Testis (tissue), 2 donors: Measurements from ENCODE around the gene CEP104.

Experiments
- POLR2A ChIP-seq: fragments of 450-650 bp; IDR thresholded peaks from one replicate; pipeline ENCODE4 v1.6.1; 2017; ENCODE audit warnings: antibody characterized with exemption, mild to moderate bottlenecking, moderate library complexity
- TF ChIP-seq, protein P1 (sequence below), 3 experiments: fragments of 450-650 bp in 2 of 3; fragments of 200-600 bp in 1 of 3; sonication (generic) in 1 of 3; IDR thresholded peaks; one replicate each; pipeline ENCODE4 v1.5.1; 2016 to 2019; ENCODE audit warnings: antibody characterized with exemption in 3 of 3, mild to moderate bottlenecking in 2 of 3, moderate library complexity in 1 of 3

GRCh38 chr1:3902111-3902511 is 45.1 kb upstream of the CEP104 start:
- TF ChIP-seq, protein P1, sequence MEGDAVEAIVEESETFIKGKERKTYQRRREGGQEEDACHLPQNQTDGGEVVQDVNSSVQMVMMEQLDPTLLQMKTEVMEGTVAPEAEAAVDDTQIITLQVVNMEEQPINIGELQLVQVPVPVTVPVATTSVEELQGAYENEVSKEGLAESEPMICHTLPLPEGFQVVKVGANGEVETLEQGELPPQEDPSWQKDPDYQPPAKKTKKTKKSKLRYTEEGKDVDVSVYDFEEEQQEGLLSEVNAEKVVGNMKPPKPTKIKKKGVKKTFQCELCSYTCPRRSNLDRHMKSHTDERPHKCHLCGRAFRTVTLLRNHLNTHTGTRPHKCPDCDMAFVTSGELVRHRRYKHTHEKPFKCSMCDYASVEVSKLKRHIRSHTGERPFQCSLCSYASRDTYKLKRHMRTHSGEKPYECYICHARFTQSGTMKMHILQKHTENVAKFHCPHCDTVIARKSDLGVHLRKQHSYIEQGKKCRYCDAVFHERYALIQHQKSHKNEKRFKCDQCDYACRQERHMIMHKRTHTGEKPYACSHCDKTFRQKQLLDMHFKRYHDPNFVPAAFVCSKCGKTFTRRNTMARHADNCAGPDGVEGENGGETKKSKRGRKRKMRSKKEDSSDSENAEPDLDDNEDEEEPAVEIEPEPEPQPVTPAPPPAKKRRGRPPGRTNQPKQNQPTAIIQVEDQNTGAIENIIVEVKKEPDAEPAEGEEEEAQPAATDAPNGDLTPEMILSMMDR (IDR thresholded peaks at IDR 0.05): no peak
- TF ChIP-seq POLR2A: no peak
